HG03432 (cell line): ENCODE data around the gene OR52K2.
"Not testable (repeated sequence)": the region's sequence is repeated elsewhere in the genome, so short reads cannot be mapped to it uniquely, and the experiment has no call there.

Source experiments
- ATAC-seq: cut with Tn5 transposase; IDR thresholded peaks from one replicate; pipeline ENCODE4 v1.9.1; 2021; ENCODE audit warnings: mild to moderate bottlenecking, moderate library complexity; ENCODE audit not compliant: unreplicated experiment

The OR52K2 gene

GRCh38 chr11:4479644-4480043 is 30.5 kb downstream of the OR52K2 start:
- ATAC-seq, result no peak

DNA sequence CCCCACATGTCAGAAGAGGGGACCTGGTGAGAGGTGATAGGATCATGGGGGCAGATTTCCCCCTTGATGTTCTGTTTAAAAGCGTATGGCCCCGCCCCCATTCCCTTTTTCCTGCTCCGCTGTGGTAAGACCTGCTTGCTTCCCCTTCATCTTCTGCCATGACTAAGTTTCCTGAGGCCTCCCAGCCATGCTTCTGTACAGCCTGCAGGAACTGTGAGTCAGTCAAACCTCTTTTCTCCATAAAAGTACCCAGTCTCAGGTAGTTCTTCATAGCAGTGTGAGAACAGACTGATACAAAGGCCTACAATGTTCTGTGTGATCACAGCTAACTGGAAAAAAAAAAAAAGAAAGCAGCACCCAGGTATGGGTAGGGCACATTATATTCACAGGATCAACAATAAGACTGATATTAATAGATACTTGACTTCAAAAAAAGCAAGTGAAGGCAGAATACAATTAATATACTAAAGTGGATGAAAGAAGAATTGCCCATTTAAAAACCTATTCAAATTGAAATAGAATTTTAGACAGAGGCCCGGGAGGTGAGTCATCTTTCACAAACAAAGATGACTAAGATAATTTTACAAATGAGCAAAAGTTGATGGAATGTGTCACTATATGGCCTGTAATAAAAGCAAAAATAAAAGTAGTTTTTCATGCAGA is 31.6 kb downstream of the OR52K2 start:
- ATAC-seq, result no peak

- no peak for ATAC-seq
Observed at GRCh38 chr11:4481240-4481582, 32.1 kb downstream of the OR52K2 start.

GRCh38 chr11:4482445-4482844 is 33.4 kb downstream of the OR52K2 start, which contains the start of gene OR52K1:
Gene OR52K1 (plus strand): TSS chr11:4482646. CDS start chr11:4488901, 6,255 bp downstream.
- no peak for ATAC-seq

- no peak for ATAC-seq
Observed at GRCh38 chr11:4484310-4484709, 35.2 kb downstream of the OR52K2 start.

- not testable (repeated sequence) for ATAC-seq
Observed at GRCh38 chr11:4491405-4491804, 42.3 kb downstream of the OR52K2 start.

DNA sequence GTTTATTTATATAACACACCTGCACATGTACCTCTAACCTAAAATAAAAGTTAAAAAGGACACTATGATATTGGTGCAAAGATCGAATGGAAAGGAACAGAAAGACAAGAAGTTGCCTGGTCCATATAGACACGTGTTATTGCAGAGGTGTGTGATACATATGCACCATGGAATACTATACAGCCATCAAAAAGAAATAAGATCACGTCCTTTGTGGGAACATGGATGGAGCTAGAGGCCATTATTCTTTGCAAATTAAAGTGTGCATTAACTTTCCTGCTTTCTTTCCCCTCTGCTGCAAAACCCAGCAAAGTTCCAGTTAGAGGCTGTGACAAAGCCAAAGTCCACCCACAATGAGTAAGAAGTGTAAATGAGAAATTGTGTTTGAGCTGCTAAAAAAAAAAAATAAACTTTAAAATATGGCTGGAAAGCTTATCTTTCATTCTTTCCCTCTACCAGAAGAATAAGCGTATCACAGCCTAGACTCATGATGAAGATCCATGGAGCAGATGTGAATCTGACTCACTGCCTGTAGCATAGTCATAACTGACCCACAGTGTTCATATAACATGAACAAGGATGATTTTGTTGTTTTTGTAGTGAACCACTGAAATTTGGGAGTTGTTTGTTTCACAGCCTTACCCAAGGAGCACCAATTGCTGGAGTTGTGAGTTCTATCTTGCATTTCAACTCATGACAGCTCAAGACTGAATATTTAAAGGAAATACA is 42.9 kb downstream of the OR52K2 start:
- no peak for ATAC-seq

GRCh38 chr11:4493480-4493818 is 44.4 kb downstream of the OR52K2 start:
- no peak for ATAC-seq

- ATAC-seq, result no peak
Observed at GRCh38 chr11:4495487-4495886, 46.4 kb downstream of the OR52K2 start.

DNA sequence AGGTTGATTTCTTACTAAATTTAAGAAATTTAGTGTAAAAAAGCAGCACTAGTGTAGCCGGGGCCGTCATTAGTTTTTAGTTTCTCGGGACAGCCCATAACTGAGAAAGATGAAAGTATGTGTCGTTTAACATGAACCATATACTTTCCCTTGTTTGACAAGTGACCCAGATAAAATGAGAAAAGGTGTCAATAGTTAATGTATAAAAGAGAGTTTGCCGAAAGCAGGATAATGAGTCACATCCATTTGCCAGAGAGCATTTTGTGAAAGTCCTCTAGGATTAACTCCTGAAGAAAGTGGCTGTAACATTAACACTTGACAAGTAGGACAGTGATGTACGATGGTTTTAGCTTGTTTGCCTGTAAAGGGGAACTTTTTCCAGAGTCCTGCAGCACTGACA is 46.9 kb downstream of the OR52K2 start:
- no peak for ATAC-seq

GRCh38 chr11:4496557-4497248 is 47.6 kb downstream of the OR52K2 start:
- no peak for ATAC-seq
